Tibial nerve (tissue), 3 donors: ENCODE measurements around the gene TOMM40L.

Experiments used
- POLR2A ChIP-seq, 2 donors: fragments of 450-650 bp; IDR thresholded peaks; one replicate each; pipeline ENCODE4 v1.6.1; 2017; ENCODE audit warnings: antibody characterized with exemption in 2 of 2, mild to moderate bottlenecking in 2 of 2, moderate library complexity in 2 of 2
- TF ChIP-seq, protein P1 (sequence below), 5 experiments: fragments of 200-600 bp in 3 of 5; fragments of 450-650 bp in 2 of 5; sonication (generic) in 3 of 5; IDR thresholded peaks; one replicate each; pipeline ENCODE4 v1.5.1; 2016 to 2019; ENCODE audit warnings: antibody characterized with exemption in 5 of 5, mild to moderate bottlenecking in 3 of 5, moderate library complexity in 2 of 5

DNA sequence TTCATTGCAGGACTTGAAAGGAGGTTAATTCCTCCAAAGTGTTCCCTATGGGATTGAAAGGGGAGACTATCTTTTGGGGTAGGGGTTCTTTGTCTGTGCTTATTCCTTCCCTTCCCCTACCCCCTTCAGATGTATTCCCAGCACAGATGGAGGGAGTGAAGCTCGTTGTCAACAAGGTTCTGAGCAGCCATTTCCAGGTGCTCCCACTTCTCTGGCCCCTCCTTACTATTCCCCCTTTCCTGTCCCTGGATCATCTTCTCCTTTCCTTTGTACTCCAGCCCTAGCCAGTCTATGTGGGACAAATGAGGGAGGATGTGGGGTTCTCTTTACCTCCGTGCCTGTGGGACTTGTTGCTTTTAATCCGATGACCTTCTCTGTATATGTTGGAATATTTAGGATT is 899 bp downstream of the TOMM40L start:
- TF ChIP-seq, protein P1, sequence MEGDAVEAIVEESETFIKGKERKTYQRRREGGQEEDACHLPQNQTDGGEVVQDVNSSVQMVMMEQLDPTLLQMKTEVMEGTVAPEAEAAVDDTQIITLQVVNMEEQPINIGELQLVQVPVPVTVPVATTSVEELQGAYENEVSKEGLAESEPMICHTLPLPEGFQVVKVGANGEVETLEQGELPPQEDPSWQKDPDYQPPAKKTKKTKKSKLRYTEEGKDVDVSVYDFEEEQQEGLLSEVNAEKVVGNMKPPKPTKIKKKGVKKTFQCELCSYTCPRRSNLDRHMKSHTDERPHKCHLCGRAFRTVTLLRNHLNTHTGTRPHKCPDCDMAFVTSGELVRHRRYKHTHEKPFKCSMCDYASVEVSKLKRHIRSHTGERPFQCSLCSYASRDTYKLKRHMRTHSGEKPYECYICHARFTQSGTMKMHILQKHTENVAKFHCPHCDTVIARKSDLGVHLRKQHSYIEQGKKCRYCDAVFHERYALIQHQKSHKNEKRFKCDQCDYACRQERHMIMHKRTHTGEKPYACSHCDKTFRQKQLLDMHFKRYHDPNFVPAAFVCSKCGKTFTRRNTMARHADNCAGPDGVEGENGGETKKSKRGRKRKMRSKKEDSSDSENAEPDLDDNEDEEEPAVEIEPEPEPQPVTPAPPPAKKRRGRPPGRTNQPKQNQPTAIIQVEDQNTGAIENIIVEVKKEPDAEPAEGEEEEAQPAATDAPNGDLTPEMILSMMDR (IDR thresholded peaks at IDR 0.05) = no peak
- no peak for TF ChIP-seq POLR2A (IDR thresholded peaks at IDR 0.05)
